ENCODE data around the gene TPST1. TPM values are rescaled to one million over a fixed set of nuclear protein-coding genes. Genes with fewer than 3 reads are reported as not detected.

The TPST1 gene
- total and polyA plus RNA-seq, 4 experiments from 2014 or later, result 0.24 to 1.2 (median 0.98) TPM

- POLR2A ChIA-PET (ENCODE audit: partially characterized antibody), result no interaction called here
- no peak overlapping the region for H3K27ac Mint-ChIP-seq
- H3K4me3 Mint-ChIP-seq, result no peak overlapping the region
Measured at GRCh38 chr7:66181329-66181728, 23.8 kb upstream of the TPST1 start.

GRCh38 chr7:66181845-66182244, 23.3 kb upstream of the TPST1 start:
- no peaks in the 10 kb centered on the region for H3K9me3 ChIP-seq (ENCODE audit: control insufficient read depth in 1 of 2, low read length in 2 of 2)
- ChIA-PET POLR2A (ENCODE audit: partially characterized antibody) (no interaction called here), CTCF (ENCODE audit: partially characterized antibody) (no interaction called here)
- Mint-ChIP-seq H3K9me3 (peaks cover 0 to 2% (median 0%) of the 10 kb centered on the region in 8 donors), H3K27me3 (peaks cover 0 to 2% of the 10 kb centered on the region in 2 donors), H3K36me3 (no peaks in the 10 kb centered on the region), H3K27ac (no peak overlapping the region), H3K4me1 (no peaks in the 10 kb centered on the region), H3K4me3 (no peak overlapping the region)
- no peak overlapping the region for H3K4me3 ChIP-seq (ENCODE audit: low read length in 2 of 2)
- H3K4me1 ChIP-seq (ENCODE audit: insufficient read depth, low read length), result no peaks in the 10 kb centered on the region
- no peaks in the 10 kb centered on the region for H3K27me3 ChIP-seq (ENCODE audit: insufficient read depth, low read length)
- no peak for DNase-seq
- H3K36me3 ChIP-seq (ENCODE audit: insufficient read depth, low read length), result no peaks in the 10 kb centered on the region
- intact Hi-C loops (cut with micrococcal nuclease), result no loop called here
- H3K27ac ChIP-seq (ENCODE audit: low read depth, low read length), result no peak overlapping the region

More at GRCh38 chr7:66181329-66181728, 23.8 kb upstream of the TPST1 start:
- Histone ChIP-seq H3K9me3 (ENCODE audit: control insufficient read depth in 1 of 2, low read length in 2 of 2) (no peaks in the 10 kb centered on the region), H3K36me3 (ENCODE audit: insufficient read depth, low read length) (no peaks in the 10 kb centered on the region), H3K27ac (ENCODE audit: low read depth, low read length) (no peak overlapping the region), H3K27me3 (ENCODE audit: insufficient read depth, low read length) (no peaks in the 10 kb centered on the region), H3K4me1 (ENCODE audit: insufficient read depth, low read length) (no peaks in the 10 kb centered on the region), H3K4me3 (ENCODE audit: low read length in 2 of 2) (no peak overlapping the region)
- DNase-seq, result no peak
- intact Hi-C loops (cut with micrococcal nuclease), result no loop called here
- H3K36me3 Mint-ChIP-seq, result no peaks in the 10 kb centered on the region
- CTCF ChIA-PET (ENCODE audit: partially characterized antibody), result no interaction called here
- no peaks in the 10 kb centered on the region for H3K4me1 Mint-ChIP-seq
- peaks cover 0 to 2% of the 10 kb centered on the region in 2 donors for H3K27me3 Mint-ChIP-seq
- peaks cover 0 to 2% (median 0%) of the 10 kb centered on the region in 8 donors for H3K9me3 Mint-ChIP-seq

GRCh38 chr7:66182920-66183319, 22.2 kb upstream of the TPST1 start:
- H3K36me3 ChIP-seq (ENCODE audit: insufficient read depth, low read length), result no peaks in the 10 kb centered on the region
- POLR2A ChIA-PET (ENCODE audit: partially characterized antibody), result no interaction called here
- Mint-ChIP-seq H3K27ac (no peak overlapping the region), H3K4me3 (no peak overlapping the region), H3K9me3 (peaks cover 0 to 2% (median 0%) of the 10 kb centered on the region in 8 donors), H3K27me3 (peaks cover 0 to 2% of the 10 kb centered on the region in 2 donors), H3K4me1 (no peaks in the 10 kb centered on the region), H3K36me3 (no peaks in the 10 kb centered on the region)
- H3K4me1 ChIP-seq (ENCODE audit: insufficient read depth, low read length), result no peaks in the 10 kb centered on the region
- CTCF ChIA-PET (ENCODE audit: partially characterized antibody), result no interaction called here
- no peaks in the 10 kb centered on the region for H3K27me3 ChIP-seq (ENCODE audit: insufficient read depth, low read length)
- intact Hi-C loops (cut with micrococcal nuclease), result no loop called here
- H3K4me3 ChIP-seq (ENCODE audit: low read length in 2 of 2), result no peak overlapping the region
- H3K27ac ChIP-seq (ENCODE audit: low read depth, low read length), result no peak overlapping the region
- H3K9me3 ChIP-seq (ENCODE audit: control insufficient read depth in 1 of 2, low read length in 2 of 2), result no peaks in the 10 kb centered on the region
- DNase-seq, result no peak

GRCh38 chr7:66183700-66184099, 21.4 kb upstream of the TPST1 start:
- H3K4me1 ChIP-seq (ENCODE audit: insufficient read depth, low read length), result no peaks in the 10 kb centered on the region
- H3K9me3 ChIP-seq (ENCODE audit: control insufficient read depth in 1 of 2, low read length in 2 of 2), result no peaks in the 10 kb centered on the region
- no peak overlapping the region for H3K4me3 ChIP-seq (ENCODE audit: low read length in 2 of 2)
- H3K27ac ChIP-seq (ENCODE audit: low read depth, low read length), result no peak overlapping the region
- no peaks in the 10 kb centered on the region for H3K4me1 Mint-ChIP-seq
- ChIA-PET CTCF (ENCODE audit: partially characterized antibody) (no interaction called here), POLR2A (ENCODE audit: partially characterized antibody) (no interaction called here)
- H3K9me3 Mint-ChIP-seq, result no peaks in the 10 kb centered on the region
- H3K27me3 Mint-ChIP-seq, result peaks cover 2% of the 10 kb centered on the region in 2 donors
- H3K4me3 Mint-ChIP-seq, result no peak overlapping the region
- no peak overlapping the region for H3K27ac Mint-ChIP-seq
- no peak for DNase-seq
- no peaks in the 10 kb centered on the region for H3K36me3 Mint-ChIP-seq
- intact Hi-C loops (cut with micrococcal nuclease), result no loop called here
- no peaks in the 10 kb centered on the region for H3K27me3 ChIP-seq (ENCODE audit: insufficient read depth, low read length)
- no peaks in the 10 kb centered on the region for H3K36me3 ChIP-seq (ENCODE audit: insufficient read depth, low read length)

GRCh38 chr7:66185680-66186187, 19.4 kb upstream of the TPST1 start:
- POLR2A ChIA-PET (ENCODE audit: partially characterized antibody), result no interaction called here

GRCh38 chr7:66186991-66187390, 18.1 kb upstream of the TPST1 start:
- POLR2A ChIA-PET (ENCODE audit: partially characterized antibody), result no interaction called here
- intact Hi-C loops (cut with micrococcal nuclease), result no loop called here
- CTCF ChIA-PET (ENCODE audit: partially characterized antibody), result no interaction called here
- Mint-ChIP-seq H3K27me3 (peaks cover 2 to 3% of the 10 kb centered on the region in 2 donors), H3K9me3 (no peaks in the 10 kb centered on the region), H3K36me3 (no peaks in the 10 kb centered on the region), H3K27ac (no peak overlapping the region), H3K4me3 (no peak overlapping the region), H3K4me1 (no peaks in the 10 kb centered on the region)
- Histone ChIP-seq H3K27ac (ENCODE audit: low read depth, low read length) (no peak overlapping the region), H3K36me3 (ENCODE audit: insufficient read depth, low read length) (no peaks in the 10 kb centered on the region), H3K27me3 (ENCODE audit: insufficient read depth, low read length) (no peaks in the 10 kb centered on the region), H3K4me3 (ENCODE audit: low read length in 2 of 2) (no peak overlapping the region), H3K9me3 (ENCODE audit: control insufficient read depth in 1 of 2, low read length in 2 of 2) (no peaks in the 10 kb centered on the region), H3K4me1 (ENCODE audit: insufficient read depth, low read length) (no peaks in the 10 kb centered on the region)
- no peak for DNase-seq

More at GRCh38 chr7:66185680-66186187, 19.4 kb upstream of the TPST1 start:
- no peaks in the 10 kb centered on the region for H3K4me1 Mint-ChIP-seq
- CTCF ChIA-PET (ENCODE audit: partially characterized antibody), result no interaction called here
- intact Hi-C loops (cut with micrococcal nuclease), result no loop called here
- peaks cover 2 to 3% of the 10 kb centered on the region in 2 donors for H3K27me3 Mint-ChIP-seq
- Histone ChIP-seq H3K27ac (ENCODE audit: low read depth, low read length) (no peak overlapping the region), H3K4me3 (ENCODE audit: low read length in 2 of 2) (no peak overlapping the region), H3K36me3 (ENCODE audit: insufficient read depth, low read length) (no peaks in the 10 kb centered on the region), H3K27me3 (ENCODE audit: insufficient read depth, low read length) (no peaks in the 10 kb centered on the region), H3K9me3 (ENCODE audit: control insufficient read depth in 1 of 2, low read length in 2 of 2) (no peaks in the 10 kb centered on the region), H3K4me1 (ENCODE audit: insufficient read depth, low read length) (no peaks in the 10 kb centered on the region)
- H3K27ac Mint-ChIP-seq, result no peak overlapping the region
- H3K4me3 Mint-ChIP-seq, result no peak overlapping the region
- no peaks in the 10 kb centered on the region for H3K36me3 Mint-ChIP-seq
- no peaks in the 10 kb centered on the region for H3K9me3 Mint-ChIP-seq
- DNase-seq, result no peak

- H3K9me3 Mint-ChIP-seq, result no peaks in the 10 kb centered on the region
- ChIA-PET CTCF (ENCODE audit: partially characterized antibody) (interaction anchor here (0.8 kb wide), 1 partner anchor 9 kb away, joined by 3 read pairs; no protein-coding TSS in a partner anchor), POLR2A (ENCODE audit: partially characterized antibody) (no interaction called here)
- Histone ChIP-seq H3K27me3 (ENCODE audit: insufficient read depth, low read length) (no peaks in the 10 kb centered on the region), H3K4me1 (ENCODE audit: insufficient read depth, low read length) (no peaks in the 10 kb centered on the region), H3K9me3 (ENCODE audit: control insufficient read depth in 1 of 2, low read length in 2 of 2) (no peaks in the 10 kb centered on the region), H3K36me3 (ENCODE audit: insufficient read depth, low read length) (no peaks in the 10 kb centered on the region), H3K27ac (ENCODE audit: low read depth, low read length) (no peak overlapping the region), H3K4me3 (ENCODE audit: low read length in 2 of 2) (no peak overlapping the region)
- H3K4me3 Mint-ChIP-seq, result no peak overlapping the region
- H3K36me3 Mint-ChIP-seq, result no peaks in the 10 kb centered on the region
- DNase-seq, result no peak
- intact Hi-C loops (cut with micrococcal nuclease), result no loop called here
- no peak overlapping the region for H3K27ac Mint-ChIP-seq
- H3K4me1 Mint-ChIP-seq, result no peaks in the 10 kb centered on the region
- H3K27me3 Mint-ChIP-seq, result peaks cover 2 to 3% of the 10 kb centered on the region in 2 donors
Measured at GRCh38 chr7:66187905-66188304, 17.2 kb upstream of the TPST1 start.

- peaks cover 0 to 2% (median 0%) of the 10 kb centered on the region in 8 donors for H3K9me3 Mint-ChIP-seq
- no peaks in the 10 kb centered on the region for H3K27me3 ChIP-seq (ENCODE audit: insufficient read depth, low read length)
- H3K36me3 Mint-ChIP-seq, result no peaks in the 10 kb centered on the region
- H3K27ac Mint-ChIP-seq, result no peak overlapping the region
- H3K9me3 ChIP-seq (ENCODE audit: control insufficient read depth in 1 of 2, low read length in 2 of 2), result no peaks in the 10 kb centered on the region
- no peaks in the 10 kb centered on the region for H3K4me1 Mint-ChIP-seq
- H3K27ac ChIP-seq (ENCODE audit: low read depth, low read length), result no peak overlapping the region
- POLR2A ChIA-PET (ENCODE audit: partially characterized antibody), result no interaction called here
- peaks cover 2 to 3% of the 10 kb centered on the region in 2 donors for H3K27me3 Mint-ChIP-seq
- DNase-seq, result no peak
- CTCF ChIA-PET (ENCODE audit: partially characterized antibody), result no interaction called here
- no peaks in the 10 kb centered on the region for H3K36me3 ChIP-seq (ENCODE audit: insufficient read depth, low read length)
- no peak overlapping the region for H3K4me3 ChIP-seq (ENCODE audit: low read length in 2 of 2)
- no peaks in the 10 kb centered on the region for H3K4me1 ChIP-seq (ENCODE audit: insufficient read depth, low read length)
- no peak overlapping the region for H3K4me3 Mint-ChIP-seq
- intact Hi-C loops (cut with micrococcal nuclease), result no loop called here
Measured at GRCh38 chr7:66188645-66189044, 16.5 kb upstream of the TPST1 start.

Data from CD4-positive, alpha-beta memory T cell (primary cell).